ENCODE results near the gene FYCO1.

FYCO1 gene

DNA sequence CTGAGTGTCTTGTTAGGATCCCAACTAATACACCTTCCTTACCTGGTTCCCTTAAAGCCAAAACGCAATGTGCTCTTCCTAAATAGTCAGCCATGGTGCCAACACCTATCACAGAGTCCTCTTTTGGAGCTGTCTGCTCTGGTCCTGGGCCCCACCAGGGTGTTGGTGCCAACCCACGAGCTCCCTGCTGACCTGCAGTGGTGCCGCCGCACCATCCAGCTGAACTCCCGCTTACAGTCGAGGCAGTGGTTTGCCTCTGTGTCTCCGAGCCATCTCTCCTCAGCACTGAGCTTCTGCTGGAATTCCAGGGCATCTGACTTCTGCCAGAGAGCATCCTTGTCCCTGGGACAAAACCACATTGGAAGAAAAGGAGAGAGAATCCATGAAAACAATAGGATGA is 36.4 kb downstream of the FYCO1 start:
- no peak for DNase-seq

DNA sequence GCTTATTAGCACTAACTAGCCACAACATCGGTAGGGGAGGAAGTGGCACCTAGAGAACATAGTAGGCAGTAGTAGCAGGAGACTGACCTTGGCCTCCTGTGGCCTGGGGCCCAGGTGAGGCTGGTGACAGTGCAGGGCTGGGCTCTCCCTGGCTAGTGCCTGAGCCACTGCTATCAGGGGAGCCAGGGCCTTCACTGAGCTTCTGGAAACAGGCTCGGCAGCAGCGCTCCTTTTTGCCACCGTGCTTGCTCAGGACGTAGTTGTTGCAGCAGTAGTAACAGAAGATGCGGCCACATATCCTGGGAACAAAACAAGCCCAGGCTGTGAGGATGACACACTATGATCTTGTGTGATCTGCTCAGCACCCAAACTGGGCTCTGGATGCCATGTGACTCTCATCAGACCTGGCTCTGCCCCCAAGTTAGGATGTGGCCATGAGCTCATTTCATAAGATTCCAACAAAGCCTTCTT is 37.3 kb downstream of the FYCO1 start:
- no peak for DNase-seq

DNA sequence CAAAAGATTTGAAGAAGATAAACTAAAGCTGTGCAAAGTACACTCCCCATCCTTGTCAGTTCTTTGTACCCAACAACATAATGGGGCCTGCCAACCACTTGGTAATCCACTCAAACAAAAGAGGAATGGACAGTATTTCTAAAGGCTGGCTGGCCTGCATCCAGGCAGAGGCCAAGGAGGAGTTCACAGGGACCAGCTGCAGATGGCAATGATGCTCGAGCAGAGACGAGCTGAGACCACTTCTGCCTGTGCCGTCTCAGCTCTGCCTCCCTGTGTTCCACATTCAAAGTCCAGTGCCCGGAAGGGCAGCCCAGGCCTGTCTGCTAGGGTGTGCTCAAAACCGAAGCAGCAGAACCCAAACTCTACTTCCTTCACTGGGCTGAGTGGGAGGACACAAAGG is 38.0 kb downstream of the FYCO1 start:
- no peak for DNase-seq

DNA sequence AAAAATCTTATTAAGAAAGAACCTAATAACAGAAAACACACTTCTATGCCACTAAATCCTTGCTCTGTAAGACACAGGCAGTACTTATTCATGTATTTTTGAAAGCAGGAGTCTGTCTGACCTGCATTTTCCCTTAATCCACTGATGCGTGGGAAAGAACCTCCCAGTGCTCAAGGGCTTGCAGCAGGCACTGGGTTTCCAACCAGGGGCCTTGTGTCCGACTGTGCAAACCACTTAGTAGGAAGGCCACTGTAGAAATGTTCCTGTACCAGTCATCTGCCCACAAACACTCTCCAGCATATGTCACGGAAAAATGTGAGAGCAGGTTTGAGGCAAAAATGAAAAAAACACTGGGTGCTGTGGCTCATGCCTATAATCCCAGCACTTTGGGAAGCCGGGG is 39.9 kb downstream of the FYCO1 start:
- no peak for DNase-seq

DNA sequence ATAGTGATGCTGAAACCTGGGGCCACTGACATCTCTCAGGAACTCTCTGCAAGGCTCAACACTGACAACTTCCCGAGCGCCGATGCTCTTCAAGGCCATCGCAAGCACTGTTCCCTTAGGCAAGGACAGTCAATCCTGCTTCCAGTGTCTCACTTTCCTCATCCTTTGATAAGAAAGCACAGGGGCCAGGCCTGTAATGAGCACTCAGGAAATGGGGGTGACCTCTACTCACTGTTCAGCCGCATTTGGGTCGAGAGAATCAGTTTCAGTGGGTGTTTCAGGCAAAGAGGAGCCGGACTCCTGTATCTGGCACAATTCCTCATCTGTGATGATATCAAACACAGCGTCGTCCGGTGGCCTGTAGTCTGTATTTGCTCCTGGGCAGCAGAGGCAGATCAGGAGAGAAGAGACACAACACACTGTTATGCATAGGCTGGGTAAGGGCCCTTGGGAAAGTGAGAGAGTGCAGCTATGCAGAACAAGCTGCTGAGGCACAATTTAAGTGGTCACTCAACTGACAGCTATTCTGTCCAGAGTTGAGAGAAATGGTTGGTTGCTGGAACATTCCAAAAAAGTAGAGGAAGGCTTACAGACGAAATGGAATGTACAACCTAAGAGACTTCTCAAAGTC is 40.5 kb downstream of the FYCO1 start:
- DNase-seq: no peak

DNA sequence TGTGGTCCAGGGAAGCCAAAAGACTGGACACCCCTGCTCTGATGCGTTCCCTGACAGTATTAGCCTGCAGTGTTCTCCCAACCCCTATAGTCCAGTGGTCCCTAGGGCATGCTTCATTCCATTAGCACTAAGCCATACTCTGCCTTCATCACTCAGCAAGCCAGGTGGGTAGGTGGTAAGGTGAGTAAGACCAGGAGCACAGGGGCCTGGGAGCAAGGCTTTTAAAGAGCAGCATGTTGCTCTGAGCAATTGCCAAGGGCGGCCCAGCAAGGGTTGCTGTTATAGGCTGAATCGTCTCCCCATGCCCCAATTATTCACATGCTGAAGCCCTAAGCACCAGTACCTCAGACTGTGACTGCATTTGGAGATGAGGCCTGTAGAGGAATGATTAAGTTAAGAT is 41.3 kb downstream of the FYCO1 start:
- DNase-seq: no peak

DNA sequence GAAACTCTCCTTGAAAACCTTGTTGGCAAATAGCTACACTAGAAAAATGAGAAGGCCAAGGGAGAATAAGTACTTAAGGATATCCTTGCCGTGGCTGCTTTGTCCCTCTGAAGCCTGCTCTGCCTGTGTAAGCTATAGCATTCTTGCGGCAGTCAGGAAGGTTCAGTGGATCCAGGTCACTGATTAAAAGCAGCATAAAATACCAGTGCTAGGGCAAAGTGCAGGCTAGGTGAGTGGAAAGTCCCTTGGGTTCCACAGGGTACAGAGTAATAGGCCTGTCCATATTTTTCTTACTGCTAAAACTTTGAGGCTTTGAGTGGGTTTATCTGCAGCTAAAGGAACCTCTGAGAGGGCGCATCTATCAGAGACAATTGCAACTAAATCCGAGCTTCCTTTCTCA is 42.1 kb downstream of the FYCO1 start:
- DNase-seq: no peak

DNA sequence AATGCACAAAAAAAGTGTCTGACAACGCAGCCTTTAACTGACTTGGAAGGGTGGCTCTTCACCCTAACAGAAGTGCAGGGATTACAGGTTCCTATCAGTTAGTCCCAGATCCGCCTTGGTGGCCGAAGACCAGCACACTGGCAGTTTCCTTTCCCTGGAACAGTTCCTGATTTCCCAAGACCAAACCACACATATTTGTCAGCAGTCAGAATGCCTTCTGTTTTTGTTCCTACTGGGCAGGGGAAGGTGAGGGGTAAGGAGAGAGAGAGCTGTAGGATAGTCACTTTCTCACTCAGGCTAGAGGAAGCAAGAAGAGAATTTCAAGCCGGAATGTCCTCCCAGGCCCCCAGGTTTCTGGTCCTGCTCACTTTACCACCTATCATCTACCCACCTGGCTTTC is 43.2 kb downstream of the FYCO1 start:
- DNase-seq: no peak

DNA sequence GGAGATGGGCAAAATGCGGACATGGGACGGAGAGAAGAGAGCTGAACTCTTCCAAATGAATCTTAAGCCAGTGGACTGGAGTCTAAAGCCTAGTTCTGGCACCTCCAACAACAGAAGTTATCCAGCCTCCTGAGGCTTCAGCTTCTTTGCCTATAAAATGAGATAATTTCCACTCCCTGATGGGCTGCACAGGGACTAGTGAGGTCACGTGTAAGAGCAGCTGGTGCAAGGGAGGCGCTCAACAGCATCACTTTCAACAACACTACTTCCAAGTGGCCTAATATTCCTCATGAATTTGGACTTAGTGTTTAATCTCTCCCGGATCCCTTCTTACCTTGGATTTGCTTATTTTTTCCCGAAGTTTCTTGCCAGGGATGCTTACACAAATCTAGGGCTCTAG is 43.7 kb downstream of the FYCO1 start:
- no peak for DNase-seq

DNA sequence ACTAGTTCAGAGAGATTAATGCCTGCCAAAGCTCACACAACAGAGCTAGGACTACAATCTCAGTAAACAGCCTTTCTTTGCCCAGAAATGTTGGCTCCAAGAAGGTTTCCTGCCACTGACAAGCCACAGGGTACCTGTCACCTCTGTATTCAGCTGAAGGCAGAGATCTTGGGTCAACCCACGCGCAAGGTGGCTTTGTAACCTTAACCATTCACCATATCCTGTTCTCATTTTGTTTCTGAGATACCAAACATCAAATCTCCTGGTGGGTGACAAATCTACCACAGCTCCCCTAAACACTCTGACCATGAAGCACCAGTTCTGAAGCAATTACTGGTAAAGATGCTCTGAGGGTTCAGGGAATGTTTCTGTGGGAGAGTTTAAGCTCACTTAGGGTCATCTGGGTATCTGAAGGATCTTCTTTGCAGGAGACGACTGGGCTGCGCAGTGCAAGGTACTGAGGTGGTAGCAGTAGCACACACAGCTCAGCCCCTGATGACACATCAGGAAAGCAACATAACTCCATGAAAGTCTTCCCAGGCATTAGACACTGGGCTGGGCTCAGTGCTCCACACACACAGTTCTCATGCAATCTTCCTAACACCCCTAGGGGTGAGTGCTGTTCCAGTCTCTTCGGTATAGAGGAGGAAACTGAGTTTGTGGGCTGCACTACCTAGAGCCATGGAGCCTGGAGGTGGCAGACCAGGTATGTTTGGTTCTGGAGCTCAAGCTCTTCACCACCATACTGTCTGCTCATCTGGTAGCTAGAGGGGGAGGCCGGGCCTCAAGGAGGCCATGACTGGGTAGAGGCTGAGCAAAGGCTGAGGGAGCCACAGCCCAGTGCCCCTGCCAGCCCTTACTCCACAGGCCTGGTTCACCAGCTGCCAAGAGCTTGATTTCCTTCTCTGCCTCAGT is 44.7 kb downstream of the FYCO1 start:
- DNase-seq: peak; percentile 5

DNA sequence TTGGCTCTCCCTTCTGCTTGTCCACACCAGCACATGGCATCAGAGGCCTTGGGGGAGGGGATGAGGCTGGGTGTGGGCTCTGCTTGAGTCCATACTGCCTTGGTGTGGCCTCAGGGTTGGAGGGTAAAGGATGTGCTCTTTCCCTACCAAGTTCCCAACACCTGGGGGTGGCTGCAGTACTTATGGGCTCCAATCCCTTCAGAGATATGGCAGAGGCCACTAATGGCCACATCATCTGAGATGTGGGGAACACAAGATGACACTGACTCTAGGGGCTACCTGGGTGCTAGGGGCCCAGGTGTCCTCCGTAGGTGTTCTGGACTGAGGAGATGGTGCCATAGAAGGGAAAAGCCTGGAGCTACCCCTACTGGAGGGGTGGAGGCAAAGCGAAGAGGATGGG is 45.5 kb downstream of the FYCO1 start:
- DNase-seq: peak; percentile 10

DNA sequence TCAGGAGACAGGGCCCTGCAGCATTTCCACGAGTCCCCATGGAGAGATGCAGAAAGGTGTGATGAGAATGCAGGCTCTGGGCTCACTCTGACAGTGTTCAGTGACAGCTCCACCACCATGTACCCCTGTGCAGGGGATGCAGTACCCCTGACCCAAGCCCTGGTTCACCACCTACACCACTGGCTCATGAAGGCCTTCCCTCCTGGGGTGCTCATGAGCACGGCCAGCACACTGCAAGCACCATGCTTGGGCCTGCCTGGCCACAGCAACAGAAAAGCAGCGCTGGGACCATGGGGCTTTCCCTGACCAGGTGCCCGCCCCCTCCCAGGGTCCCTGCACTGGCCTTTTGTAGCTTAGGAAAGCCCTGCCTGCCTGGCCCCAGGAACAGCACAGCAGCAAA is 46.2 kb downstream of the FYCO1 start:
- DNase-seq: no peak

DNA sequence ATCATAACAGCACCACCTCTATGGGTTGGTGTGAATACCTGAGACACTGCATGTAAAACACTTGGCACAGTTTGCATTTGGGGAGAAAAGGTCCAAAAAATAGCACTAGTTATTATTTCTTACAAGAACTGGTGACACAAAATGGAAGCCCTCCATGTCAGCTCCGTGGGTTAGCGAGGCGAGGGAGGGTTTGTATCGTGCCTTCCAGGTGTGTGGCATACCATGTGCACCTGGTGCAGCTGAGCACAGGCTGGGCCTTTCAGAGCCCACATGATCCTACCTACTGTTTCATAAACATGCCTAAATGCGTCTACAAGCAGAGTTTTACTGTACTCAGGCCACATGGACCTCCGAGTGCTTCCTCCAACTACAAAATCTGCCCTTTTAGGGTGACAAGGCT is 46.7 kb downstream of the FYCO1 start:
- no peak for DNase-seq

DNA sequence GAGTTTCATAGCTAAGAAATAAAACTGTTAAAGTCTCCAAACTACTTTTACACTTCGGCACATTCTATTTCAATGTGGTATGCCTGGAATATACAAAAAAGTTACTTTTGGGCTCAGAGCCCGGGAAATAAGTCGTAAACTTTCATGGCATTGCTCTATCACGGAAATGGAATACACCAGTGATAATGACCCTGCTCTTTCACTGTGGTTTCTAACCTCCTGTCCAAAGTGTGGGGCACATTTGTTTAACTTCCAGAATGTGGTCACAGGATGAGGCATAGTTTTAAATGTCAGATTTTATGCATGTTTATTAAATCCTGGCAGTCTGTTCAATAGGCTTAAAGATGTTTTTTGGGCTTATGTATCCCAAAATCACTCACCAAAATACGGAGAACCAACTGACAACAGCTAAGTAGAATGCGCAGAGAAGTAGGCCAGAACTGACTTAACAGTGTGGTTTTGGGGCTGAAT is 47.3 kb downstream of the FYCO1 start:
- DNase-seq: no peak

DNA sequence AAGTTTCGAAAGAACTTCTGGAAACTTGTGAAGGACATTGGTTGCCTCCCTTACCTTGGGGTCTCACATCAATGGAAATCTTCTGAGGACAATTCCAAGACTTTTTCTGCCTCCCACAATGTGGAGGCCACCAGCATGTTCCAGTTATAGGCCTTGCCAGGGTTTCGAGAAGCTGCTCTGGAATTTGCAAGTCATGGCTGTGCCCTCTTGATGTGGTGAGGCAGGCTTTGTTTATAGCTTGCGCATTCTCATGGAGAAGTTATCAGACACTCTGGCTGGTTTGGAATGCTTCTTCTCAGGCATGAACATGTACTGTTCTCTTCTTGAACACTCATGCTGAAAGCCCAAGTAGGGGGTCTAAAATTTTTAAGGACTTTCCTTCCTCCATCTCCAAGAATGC is 48.3 kb downstream of the FYCO1 start:
- no peak for DNase-seq

DNA sequence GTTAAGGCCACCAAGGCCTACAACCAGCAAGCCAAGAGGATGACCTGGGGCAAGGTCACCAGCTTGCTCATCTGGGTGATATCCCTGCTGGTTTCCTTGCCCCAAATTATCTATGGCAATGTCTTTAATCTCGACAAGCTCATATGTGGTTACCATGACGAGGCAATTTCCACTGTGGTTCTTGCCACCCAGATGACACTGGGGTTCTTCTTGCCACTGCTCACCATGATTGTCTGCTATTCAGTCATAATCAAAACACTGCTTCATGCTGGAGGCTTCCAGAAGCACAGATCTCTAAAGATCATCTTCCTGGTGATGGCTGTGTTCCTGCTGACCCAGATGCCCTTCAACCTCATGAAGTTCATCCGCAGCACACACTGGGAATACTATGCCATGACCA is 48.7 kb downstream of the FYCO1 start:
- DNase-seq: no peak

DNA sequence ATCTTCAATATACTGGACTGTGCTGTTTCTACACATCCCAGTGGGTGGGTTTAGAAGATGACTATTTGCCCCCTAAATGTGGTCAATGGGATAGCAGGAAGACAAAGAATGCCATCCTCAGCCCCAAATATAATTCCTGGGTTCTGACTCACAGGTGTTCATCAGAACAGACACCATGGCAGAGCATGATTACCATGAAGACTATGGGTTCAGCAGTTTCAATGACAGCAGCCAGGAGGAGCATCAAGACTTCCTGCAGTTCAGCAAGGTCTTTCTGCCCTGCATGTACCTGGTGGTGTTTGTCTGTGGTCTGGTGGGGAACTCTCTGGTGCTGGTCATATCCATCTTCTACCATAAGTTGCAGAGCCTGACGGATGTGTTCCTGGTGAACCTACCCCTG is 49.3 kb downstream of the FYCO1 start:
- no peak for DNase-seq

DNA sequence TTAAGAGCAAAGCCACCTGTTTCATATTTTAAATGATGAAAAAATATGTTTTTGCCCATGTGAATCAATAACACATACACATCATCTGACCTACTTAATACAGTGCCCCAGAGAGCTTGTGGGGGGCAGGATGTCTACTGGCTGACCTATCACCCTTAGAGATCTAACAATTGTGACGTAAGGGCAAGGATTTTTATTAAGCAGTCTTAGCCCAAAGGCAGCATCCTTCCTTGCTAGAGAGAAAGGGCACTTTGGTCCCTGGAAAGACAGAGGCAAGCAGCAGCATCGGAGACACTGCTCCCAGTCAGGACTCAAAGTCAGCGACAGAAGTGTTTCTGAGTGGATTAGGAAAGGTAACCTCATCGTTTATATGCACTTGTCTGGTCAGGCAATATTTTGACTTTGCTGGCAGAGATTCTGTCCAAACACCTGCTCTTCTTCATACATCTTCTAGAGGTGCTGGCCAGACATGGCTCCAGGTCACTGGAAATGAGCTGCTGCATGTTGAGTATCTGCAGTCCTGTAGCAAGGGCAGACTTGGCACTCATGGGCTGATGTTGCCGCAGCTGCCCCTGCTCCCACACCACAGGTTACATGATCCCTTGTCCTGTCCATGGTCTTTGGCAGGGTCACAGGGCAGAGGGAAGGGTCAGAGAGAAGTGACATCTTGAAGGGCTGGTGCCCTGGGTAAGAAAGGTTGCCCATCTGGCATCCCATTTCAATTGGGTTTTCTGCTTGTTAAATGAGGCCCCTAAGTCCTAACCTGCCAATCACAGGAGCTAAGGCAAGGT is 50.6 kb downstream of the FYCO1 start:
- DNase-seq: no peak

DNA sequence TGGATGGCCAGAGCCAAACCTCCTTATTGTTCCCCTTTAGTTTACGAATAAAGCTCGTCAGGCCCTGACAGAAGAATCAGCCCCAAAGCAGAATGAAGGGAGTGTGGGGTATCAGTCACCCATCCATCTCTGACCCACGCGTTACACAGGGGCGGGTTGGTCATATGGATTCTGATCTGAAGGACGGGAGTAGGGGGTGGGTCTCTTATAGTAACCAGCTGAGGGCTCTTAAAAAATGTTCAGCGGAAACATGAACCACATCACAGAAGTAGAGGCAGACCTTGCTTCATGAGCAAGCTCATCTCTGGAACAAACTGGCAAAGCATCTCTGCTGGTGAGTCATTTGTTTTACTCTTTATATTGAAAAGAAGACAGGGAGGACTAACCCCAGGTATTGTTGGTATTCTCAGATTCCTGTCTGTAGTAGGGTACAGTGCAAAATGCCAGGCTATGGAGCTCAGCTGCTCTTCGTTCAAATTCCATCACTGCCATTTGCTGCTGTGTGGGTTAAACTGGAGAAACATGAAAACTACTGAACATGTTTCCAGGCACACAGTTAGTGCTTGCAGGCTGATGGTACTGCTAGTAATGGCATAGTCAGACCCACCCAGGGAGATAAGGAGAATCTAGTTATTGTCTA is 52.3 kb downstream of the FYCO1 start, which contains the start of gene CXCR6:
Gene CXCR6, plus strand, starts transcription at position 258 of the 640 bp plus-strand sequence. CDS start 3,018 bp downstream, outside the sequence.
- no peak for DNase-seq

DNA sequence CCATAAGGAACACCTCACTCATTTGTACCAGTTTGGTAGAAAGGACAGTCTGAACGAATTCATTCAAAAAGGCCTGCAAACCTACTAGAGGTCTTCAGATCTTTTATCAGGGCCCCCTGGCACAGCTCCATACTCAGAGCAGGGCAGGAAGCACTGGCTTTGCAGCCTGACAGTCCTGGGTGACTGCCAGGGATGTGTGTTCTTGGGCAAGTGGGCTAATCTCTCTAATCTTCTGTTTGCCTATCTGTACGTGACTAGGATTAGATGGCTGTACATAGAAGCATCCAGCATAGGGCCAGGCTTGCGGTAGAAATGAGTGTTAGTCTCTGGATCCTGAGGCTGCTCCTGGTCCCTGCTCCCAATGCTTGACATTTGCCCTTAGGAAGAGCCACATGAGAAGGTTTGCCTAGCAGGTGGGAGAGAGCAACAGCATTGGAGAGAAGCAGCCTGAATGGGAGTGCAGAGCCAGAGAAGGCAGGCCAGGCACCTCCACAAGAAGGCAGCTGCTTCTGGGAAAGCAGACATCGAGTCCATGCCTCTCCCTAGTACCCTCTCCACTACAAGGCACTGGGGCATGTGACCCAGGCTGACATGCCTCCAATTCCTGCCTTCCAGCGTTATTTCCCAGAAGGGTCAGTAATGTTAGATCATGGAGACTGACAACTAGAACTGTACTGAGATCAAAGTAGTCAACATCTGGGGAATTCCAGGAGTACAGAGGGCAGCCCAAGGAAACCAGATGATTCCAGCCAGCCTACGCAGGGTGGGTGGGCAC is 53.4 kb downstream of the FYCO1 start:
- no peak for DNase-seq

DNA sequence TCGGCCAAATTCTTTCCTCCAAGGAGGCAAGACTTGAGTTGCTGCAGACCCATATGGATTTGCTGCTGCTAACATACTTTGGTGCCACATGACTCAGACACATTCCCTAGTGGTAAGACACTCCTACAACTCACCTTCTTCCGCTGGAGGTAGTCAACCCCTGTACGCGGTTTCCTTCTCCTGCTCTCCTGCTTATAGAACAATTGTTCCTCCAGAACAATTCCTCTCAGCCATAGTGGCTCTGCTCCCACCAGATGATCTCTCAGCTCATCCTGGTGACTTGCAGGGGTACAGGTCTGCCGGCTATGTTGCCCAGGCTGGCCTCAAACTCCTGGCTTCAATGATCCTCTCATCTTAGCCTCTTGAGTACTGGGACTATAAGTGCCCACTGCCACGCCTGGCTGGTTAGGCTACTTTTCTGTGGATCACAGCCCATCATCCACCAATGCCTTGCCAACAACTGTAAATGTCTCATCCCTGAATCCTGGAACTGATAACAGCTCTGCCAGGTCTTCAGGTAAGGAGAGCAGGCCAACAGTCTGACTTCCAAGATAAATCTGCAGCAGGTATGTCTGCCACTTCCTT is 54.8 kb downstream of the FYCO1 start:
- no peak for DNase-seq

All from right hindlimb (tissue), 1 donor.